PC-3 (cell line): ENCODE results near the gene HBM. TPM values are rescaled to one million over a fixed set of nuclear protein-coding genes. Genes with fewer than 3 reads are reported as not detected.
"Not testable (repeated sequence)": the region's sequence is repeated elsewhere in the genome, so short reads cannot be mapped to it uniquely, and the experiment has no call there.

Source experiments
- ATAC-seq: fragments of 200-7000 bp; cut with Tn5 transposase; 2 replicates; pipeline ENCODE4 v1.9.1; 2020; ENCODE audit warnings: mild to moderate bottlenecking, moderate library complexity
- BruUV-seq: library from RNA; stranded (reverse); fragments of 400-500 nt; replicated peaks from 2 replicates; lab custom pipeline; 2021; lab: Mats Ljungman, UMichigan
- CTCF ChIA-PET: fragments of 300-600 bp; sonication (Branson Sonifier 250); formaldehyde crosslinking; loops from one replicate; lab custom pipeline; 2022; ENCODE audit warnings: antibody characterized with exemption; lab: Charles Lee
- POLR2A ChIA-PET: fragments of 300-600 bp; sonication (Branson Sonifier 250); formaldehyde crosslinking; loops from one replicate; lab custom pipeline; 2022; ENCODE audit warnings: antibody characterized with exemption; ENCODE audit not compliant: unreplicated experiment; lab: Charles Lee
- DNase-seq: peaks from one replicate; pipeline ENCODE4 v3.0.0-alpha.2; 2015
- H2AFZ ChIP-seq: fragments of 300-600 bp; sonication (generic); 2 replicates; pipeline ENCODE4 v1.6.0; 2016; ENCODE audit warnings: antibody characterized with exemption, low read length
- H3F3A ChIP-seq: fragments of 300-600 bp; sonication (generic); one replicate; pipeline ENCODE4 v1.6.0; 2017; ENCODE audit warnings: antibody characterized with exemption, low read length, control low read depth, mild to moderate bottlenecking; ENCODE audit not compliant: unreplicated experiment
- H3K27ac ChIP-seq: fragments of 300-600 bp; sonication (generic); 2 replicates; pipeline ENCODE4 v1.5.1; 2016; ENCODE audit warnings: mild to moderate bottlenecking, low read length
- H3K27me3 ChIP-seq: fragments of 300-600 bp; sonication (generic); 2 replicates; pipeline ENCODE4 v1.6.1; 2016; ENCODE audit warnings: low read length, mixed read lengths
- H3K36me3 ChIP-seq: fragments of 300-600 bp; sonication (generic); 2 replicates; pipeline ENCODE4 v1.6.1; 2016; ENCODE audit warnings: low read depth, mixed run types, low read length, mixed read lengths
- H3K4me1 ChIP-seq: fragments of 300-600 bp; sonication (generic); 2 replicates; pipeline ENCODE4 v1.5.1; 2016; ENCODE audit warnings: low read length; ENCODE audit not compliant: insufficient read depth
- H3K4me2 ChIP-seq: fragments of 300-600 bp; sonication (generic); 2 replicates; pipeline ENCODE4 v1.6.0; 2016; ENCODE audit warnings: low read length
- H3K4me3 ChIP-seq: fragments of 300-600 bp; sonication (generic); 2 replicates; pipeline ENCODE4 v1.5.1; 2016; ENCODE audit warnings: mild to moderate bottlenecking, low read length, mixed read lengths
- H3K79me2 ChIP-seq: fragments of 300-600 bp; sonication (generic); 2 replicates; pipeline ENCODE4 v1.6.1; 2017; ENCODE audit warnings: low read length, mixed read lengths
- H3K9ac ChIP-seq: fragments of 300-600 bp; sonication (generic); 2 replicates; pipeline ENCODE4 v1.6.0; 2016; ENCODE audit warnings: mild to moderate bottlenecking, low read length
- H3K9me2 ChIP-seq: fragments of 300-600 bp; sonication (generic); replicated peaks from 2 replicates; pipeline ENCODE4 v1.6.1; 2016; ENCODE audit warnings: mixed run types, low read length, mixed read lengths
- H3K9me3 ChIP-seq: fragments of 300-600 bp; sonication (generic); 2 replicates; pipeline ENCODE4 v1.6.1; 2016; ENCODE audit warnings: low read length, mixed read lengths
- H4K20me1 ChIP-seq: fragments of 300-600 bp; sonication (generic); 2 replicates; pipeline ENCODE4 v1.6.1; 2016; ENCODE audit warnings: low read length, mixed read lengths
- EZH2 ChIP-seq: fragments of 300-600 bp; sonication (generic); IDR thresholded peaks from one replicate; pipeline ENCODE4 v1.6.1; 2017; ENCODE audit warnings: antibody characterized with exemption, mild to moderate bottlenecking, low read length; ENCODE audit not compliant: unreplicated experiment
- EZH2phosphoT487 ChIP-seq: fragments of 300-600 bp; sonication (generic); IDR thresholded peaks from 2 replicates; pipeline ENCODE4 v1.6.1; 2018; ENCODE audit warnings: mild to moderate bottlenecking, antibody characterized with exemption, low read length, borderline replicate concordance
- intact Hi-C: fragments of 100-400 bp; cut with micrococcal nuclease; formaldehyde crosslinking; loops from 2 replicates; pipeline ENCODE4 v1.9.0; 2023
- total RNA-seq: library from RNA; depleted of rRNA; stranded (reverse); fragments of >200 nt; gene quantifications from 2 replicates; pipeline ENCODE4 v1.2.3, GENCODE V29; 2014
- TF ChIP-seq, protein P1 (sequence below): fragments of 300-600 bp; sonication (generic); conservative IDR thresholded peaks from 2 replicates; pipeline ENCODE4 v1.5.1; 2017; ENCODE audit warnings: antibody characterized with exemption, low read depth, mild to moderate bottlenecking, low read length

The HBM gene
- total RNA-seq, 1 experiment from 2014 or later: not detected

DNA sequence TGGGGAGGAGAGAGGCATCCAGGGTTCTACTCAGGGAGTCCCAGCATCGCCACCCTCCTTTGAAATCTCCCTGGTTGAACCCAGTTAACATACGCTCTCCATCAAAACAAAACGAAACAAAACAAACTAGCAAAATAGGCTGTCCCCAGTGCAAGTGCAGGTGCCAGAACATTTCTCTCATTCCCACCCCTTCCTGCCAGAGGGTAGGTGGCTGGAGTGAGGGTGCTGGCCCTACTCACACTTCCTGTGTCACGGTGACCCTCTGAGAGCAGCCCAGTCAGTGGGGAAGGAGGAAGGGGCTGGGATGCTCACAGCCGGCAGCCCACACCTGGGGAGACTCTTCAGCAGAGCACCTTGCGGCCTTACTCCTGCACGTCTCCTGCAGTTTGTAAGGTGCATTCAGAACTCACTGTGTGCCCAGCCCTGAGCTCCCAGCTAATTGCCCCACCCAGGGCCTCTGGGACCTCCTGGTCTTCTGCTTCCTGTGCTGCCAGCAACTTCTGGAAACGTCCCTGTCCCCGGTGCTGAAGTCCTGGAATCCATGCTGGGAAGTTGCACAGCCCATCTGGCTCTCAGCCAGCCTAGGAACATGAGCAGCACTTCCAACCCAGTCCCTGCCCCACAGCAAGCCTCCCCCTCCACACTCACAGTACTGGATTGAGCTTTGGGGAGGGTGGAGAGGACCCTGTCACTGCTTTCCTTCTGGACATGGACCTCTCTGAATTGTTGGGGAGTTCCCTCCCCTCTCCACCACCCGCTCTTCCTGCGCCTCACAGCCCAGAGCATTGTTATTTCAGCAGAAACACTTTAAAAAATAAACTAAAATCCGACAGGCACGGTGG, 8.4 kb downstream of the HBM start:
- H4K20me1 ChIP-seq, H3K27ac ChIP-seq, H2AFZ ChIP-seq, ATAC-seq, CTCF ChIA-PET, H3K79me2 ChIP-seq, H3K36me3 ChIP-seq, H3K4me1 ChIP-seq, H3K9me2 ChIP-seq, H3F3A ChIP-seq, BruUV-seq, H3K4me3 ChIP-seq, H3K9ac ChIP-seq, H3K4me2 ChIP-seq, POLR2A ChIA-PET, H3K9me3 ChIP-seq, intact Hi-C loops, DNase-seq: not testable (repeated sequence)
- H3K27me3 ChIP-seq: peaks cover 17% of the 10 kb centered on the region

DNA sequence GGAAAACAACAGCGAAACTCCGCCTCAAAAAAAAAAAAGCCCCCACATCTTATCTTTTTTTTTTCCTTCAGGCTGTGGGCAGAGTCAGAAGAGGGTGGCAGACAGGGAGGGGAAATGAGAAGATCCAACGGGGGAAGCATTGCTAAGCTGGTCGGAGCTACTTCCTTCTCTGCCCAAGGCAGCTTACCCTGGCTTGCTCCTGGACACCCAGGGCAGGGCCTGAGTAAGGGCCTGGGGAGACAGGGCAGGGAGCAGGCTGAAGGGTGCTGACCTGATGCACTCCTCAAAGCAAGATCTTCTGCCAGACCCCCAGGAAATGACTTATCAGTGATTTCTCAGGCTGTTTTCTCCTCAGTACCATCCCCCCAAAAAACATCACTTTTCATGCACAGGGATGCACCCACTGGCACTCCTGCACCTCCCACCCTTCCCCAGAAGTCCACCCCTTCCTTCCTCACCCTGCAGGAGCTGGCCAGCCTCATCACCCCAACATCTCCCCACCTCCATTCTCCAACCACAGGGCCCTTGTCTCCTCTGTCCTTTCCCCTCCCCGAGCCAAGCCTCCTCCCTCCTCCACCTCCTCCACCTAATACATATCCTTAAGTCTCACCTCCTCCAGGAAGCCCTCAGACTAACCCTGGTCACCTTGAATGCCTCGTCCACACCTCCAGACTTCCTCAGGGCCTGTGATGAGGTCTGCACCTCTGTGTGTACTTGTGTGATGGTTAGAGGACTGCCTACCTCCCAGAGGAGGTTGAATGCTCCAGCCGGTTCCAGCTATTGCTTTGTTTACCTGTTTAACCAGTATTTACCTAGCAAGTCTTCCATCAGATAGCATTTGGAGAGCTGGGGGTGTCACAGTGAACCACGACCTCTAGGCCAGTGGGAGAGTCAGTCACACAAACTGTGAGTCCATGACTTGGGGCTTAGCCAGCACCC, 9.5 kb downstream of the HBM start:
- no peaks in the 10 kb centered on the region for H3K79me2 ChIP-seq
- no peaks in the 10 kb centered on the region for H3K36me3 ChIP-seq
- no peaks in the 10 kb centered on the region for H3K9me2 ChIP-seq
- BruUV-seq: no TSS peak
- H3F3A ChIP-seq: no peaks in the 10 kb centered on the region
- ChIA-PET POLR2A (no interaction called here), CTCF (no interaction called here)
- H3K4me1 ChIP-seq: no peaks in the 10 kb centered on the region
- no peak overlapping the region for H3K4me2 ChIP-seq
- peaks cover 17% of the 10 kb centered on the region for H3K27me3 ChIP-seq
- no peak for ATAC-seq
- no peak overlapping the region for H2AFZ ChIP-seq
- no peak overlapping the region for H3K9ac ChIP-seq
- no peak overlapping the region for H3K27ac ChIP-seq
- no peaks in the 10 kb centered on the region for H4K20me1 ChIP-seq
- DNase-seq: no peak
- no peak for TF ChIP-seq EZH2phosphoT487
- TF ChIP-seq EZH2: no peak
- TF ChIP-seq, protein P1, sequence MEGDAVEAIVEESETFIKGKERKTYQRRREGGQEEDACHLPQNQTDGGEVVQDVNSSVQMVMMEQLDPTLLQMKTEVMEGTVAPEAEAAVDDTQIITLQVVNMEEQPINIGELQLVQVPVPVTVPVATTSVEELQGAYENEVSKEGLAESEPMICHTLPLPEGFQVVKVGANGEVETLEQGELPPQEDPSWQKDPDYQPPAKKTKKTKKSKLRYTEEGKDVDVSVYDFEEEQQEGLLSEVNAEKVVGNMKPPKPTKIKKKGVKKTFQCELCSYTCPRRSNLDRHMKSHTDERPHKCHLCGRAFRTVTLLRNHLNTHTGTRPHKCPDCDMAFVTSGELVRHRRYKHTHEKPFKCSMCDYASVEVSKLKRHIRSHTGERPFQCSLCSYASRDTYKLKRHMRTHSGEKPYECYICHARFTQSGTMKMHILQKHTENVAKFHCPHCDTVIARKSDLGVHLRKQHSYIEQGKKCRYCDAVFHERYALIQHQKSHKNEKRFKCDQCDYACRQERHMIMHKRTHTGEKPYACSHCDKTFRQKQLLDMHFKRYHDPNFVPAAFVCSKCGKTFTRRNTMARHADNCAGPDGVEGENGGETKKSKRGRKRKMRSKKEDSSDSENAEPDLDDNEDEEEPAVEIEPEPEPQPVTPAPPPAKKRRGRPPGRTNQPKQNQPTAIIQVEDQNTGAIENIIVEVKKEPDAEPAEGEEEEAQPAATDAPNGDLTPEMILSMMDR: no peak
- H3K9me3 ChIP-seq: no peaks in the 10 kb centered on the region
- intact Hi-C loops: no loop called here
- no peak overlapping the region for H3K4me3 ChIP-seq

DNA sequence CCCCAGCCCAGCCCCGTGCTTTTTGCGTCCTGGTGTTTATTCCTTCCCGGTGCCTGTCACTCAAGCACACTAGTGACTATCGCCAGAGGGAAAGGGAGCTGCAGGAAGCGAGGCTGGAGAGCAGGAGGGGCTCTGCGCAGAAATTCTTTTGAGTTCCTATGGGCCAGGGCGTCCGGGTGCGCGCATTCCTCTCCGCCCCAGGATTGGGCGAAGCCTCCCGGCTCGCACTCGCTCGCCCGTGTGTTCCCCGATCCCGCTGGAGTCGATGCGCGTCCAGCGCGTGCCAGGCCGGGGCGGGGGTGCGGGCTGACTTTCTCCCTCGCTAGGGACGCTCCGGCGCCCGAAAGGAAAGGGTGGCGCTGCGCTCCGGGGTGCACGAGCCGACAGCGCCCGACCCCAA, 10.2 kb downstream of the HBM start:
- H3K27me3 ChIP-seq: peaks cover 17% of the 10 kb centered on the region
- CTCF ChIA-PET, H2AFZ ChIP-seq: not testable (repeated sequence)

DNA sequence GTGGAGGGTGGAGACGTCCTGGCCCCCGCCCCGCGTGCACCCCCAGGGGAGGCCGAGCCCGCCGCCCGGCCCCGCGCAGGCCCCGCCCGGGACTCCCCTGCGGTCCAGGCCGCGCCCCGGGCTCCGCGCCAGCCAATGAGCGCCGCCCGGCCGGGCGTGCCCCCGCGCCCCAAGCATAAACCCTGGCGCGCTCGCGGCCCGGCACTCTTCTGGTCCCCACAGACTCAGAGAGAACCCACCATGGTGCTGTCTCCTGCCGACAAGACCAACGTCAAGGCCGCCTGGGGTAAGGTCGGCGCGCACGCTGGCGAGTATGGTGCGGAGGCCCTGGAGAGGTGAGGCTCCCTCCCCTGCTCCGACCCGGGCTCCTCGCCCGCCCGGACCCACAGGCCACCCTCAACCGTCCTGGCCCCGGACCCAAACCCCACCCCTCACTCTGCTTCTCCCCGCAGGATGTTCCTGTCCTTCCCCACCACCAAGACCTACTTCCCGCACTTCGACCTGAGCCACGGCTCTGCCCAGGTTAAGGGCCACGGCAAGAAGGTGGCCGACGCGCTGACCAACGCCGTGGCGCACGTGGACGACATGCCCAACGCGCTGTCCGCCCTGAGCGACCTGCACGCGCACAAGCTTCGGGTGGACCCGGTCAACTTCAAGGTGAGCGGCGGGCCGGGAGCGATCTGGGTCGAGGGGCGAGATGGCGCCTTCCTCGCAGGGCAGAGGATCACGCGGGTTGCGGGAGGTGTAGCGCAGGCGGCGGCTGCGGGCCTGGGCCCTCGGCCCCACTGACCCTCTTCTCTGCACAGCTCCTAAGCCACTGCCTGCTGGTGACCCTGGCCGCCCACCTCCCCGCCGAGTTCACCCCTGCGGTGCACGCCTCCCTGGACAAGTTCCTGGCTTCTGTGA, 11.0 kb downstream of the HBM start, which contains the start of gene HBA1:
Gene HBA1, plus strand, starts transcription at position 204 of the 906 bp plus-strand sequence. Its CDS starts 37 bp downstream, at position 241.
- H3K27me3 ChIP-seq: peaks cover 17% of the 10 kb centered on the region
- CTCF ChIA-PET, intact Hi-C loops, H4K20me1 ChIP-seq, H3K4me1 ChIP-seq, H3K4me3 ChIP-seq, H3K9ac ChIP-seq, H3K9me2 ChIP-seq, ATAC-seq, POLR2A ChIA-PET, DNase-seq, H2AFZ ChIP-seq, H3K36me3 ChIP-seq, H3K9me3 ChIP-seq, H3K4me2 ChIP-seq, BruUV-seq, H3K27ac ChIP-seq, H3F3A ChIP-seq, H3K79me2 ChIP-seq: not testable (repeated sequence)

More for the DNA sequence above, 10.2 kb downstream of the HBM start:
- H4K20me1 ChIP-seq, ATAC-seq, H3K36me3 ChIP-seq, H3K9me2 ChIP-seq, POLR2A ChIA-PET, H3K4me3 ChIP-seq, BruUV-seq, H3K27ac ChIP-seq, H3K4me2 ChIP-seq, H3F3A ChIP-seq, intact Hi-C loops, H3K4me1 ChIP-seq, H3K9me3 ChIP-seq, H3K9ac ChIP-seq, DNase-seq, H3K79me2 ChIP-seq: not testable (repeated sequence)
